GM12878 (cell line): ENCODE data around the gene FSTL4. TPM values are rescaled to one million over a fixed set of nuclear protein-coding genes. Genes with fewer than 3 reads are reported as not detected.

ENCODE experiments used
- ATAC-seq: fragments of 200-7000 bp; cut with Tn5 transposase; 3 replicates; pipeline ENCODE4 v1.9.1; 2020; ENCODE audit warnings: mild to moderate bottlenecking, moderate library complexity
- BruUV-seq: library from RNA; stranded (reverse); fragments of 400-500 nt; replicated peaks from 2 replicates; lab custom pipeline; 2021; lab: Mats Ljungman, UMichigan
- CTCF ChIA-PET: fragments of 300-600 bp; sonication (Branson Sonifier 250); formaldehyde crosslinking; extraction: SDS; loops from one replicate; lab custom pipeline; 2021; ENCODE audit warnings: inconsistent platforms; lab: Yijun Ruan, JAX
- POLR2A ChIA-PET: fragments of 350-600 bp; formaldehyde crosslinking; extraction: SDS; loops from one replicate; lab custom pipeline; 2021; ENCODE audit warnings: inconsistent platforms; lab: Charles Lee
- RAD21 ChIA-PET: fragments of 300-600 bp; sonication (Branson Sonifier 250); formaldehyde crosslinking; loops from one replicate; lab custom pipeline; 2023; ENCODE audit warnings: antibody characterized with exemption; ENCODE audit not compliant: unreplicated experiment; lab: Charles Lee
- SMC1A ChIA-PET: fragments of 300-600 bp; sonication (Branson Sonifier 250); formaldehyde crosslinking; loops from one replicate; lab custom pipeline; 2023; ENCODE audit not compliant: unreplicated experiment, uncharacterized antibody; lab: Charles Lee
- DNase-seq: peaks from one replicate; pipeline ENCODE4 v3.0.0-alpha.2; 2011; ENCODE audit warnings: low read depth, low spot score
- FAIRE-seq: peaks from 3 replicates; lab custom pipeline; 2011; peaks lifted over from hg19 to GRCh38; lab: Jason Lieb, UNC
- H2AFZ ChIP-seq: 2 replicates; pipeline ENCODE4 v1.6.0; 2011; ENCODE audit warnings: low read depth, low read length, control low read depth; ENCODE audit not compliant: control insufficient read depth
- H3K27ac ChIP-seq: 2 replicates; pipeline ENCODE4 v1.5.1; 2011; ENCODE audit warnings: control low read depth; ENCODE audit not compliant: control insufficient read depth, insufficient read depth
- H3K27me3 ChIP-seq, 2 experiments: replicated peaks in 1 of 2; 2 replicates each; pipeline versions ENCODE4 v1.6.0 to v1.6.1; 2011; ENCODE audit warnings: low read length in 1 of 2; ENCODE audit not compliant: control insufficient read depth in 2 of 2, insufficient read depth in 2 of 2
- H3K36me3 ChIP-seq, 2 experiments: 2 replicates each; pipeline ENCODE4 v1.5.1; 2011; ENCODE audit warnings: low read length in 1 of 2; ENCODE audit not compliant: control insufficient read depth in 2 of 2, insufficient read depth in 2 of 2
- H3K4me1 ChIP-seq: 2 replicates; pipeline ENCODE4 v1.6.1; 2011; ENCODE audit warnings: mild to moderate bottlenecking, low read length, moderate library complexity, mixed read lengths; ENCODE audit not compliant: control insufficient read depth, insufficient read depth
- H3K4me2 ChIP-seq: 2 replicates; pipeline ENCODE4 v1.6.0; 2011; ENCODE audit warnings: control low read depth; ENCODE audit not compliant: control insufficient read depth, insufficient read depth
- H3K4me3 ChIP-seq: fragments of 200-600 bp; sonication (generic); 2 replicates; pipeline ENCODE4 v1.5.1; 2016
- H3K79me2 ChIP-seq: 2 replicates; pipeline ENCODE4 v1.6.0; 2011; ENCODE audit warnings: low read length; ENCODE audit not compliant: control insufficient read depth, insufficient read depth
- H3K9ac ChIP-seq: 2 replicates; pipeline ENCODE4 v1.8.0; 2011; ENCODE audit warnings: low read length, control low read depth, mixed read lengths; ENCODE audit not compliant: control insufficient read depth, insufficient read depth
- H3K9me3 ChIP-seq: replicated peaks from 3 replicates; pipeline ENCODE4 v1.5.1; 2011; ENCODE audit warnings: mild to moderate bottlenecking, low read length; ENCODE audit not compliant: control insufficient read depth, insufficient read depth
- H4K20me1 ChIP-seq: 2 replicates; pipeline ENCODE4 v1.6.0; 2011; ENCODE audit not compliant: control insufficient read depth, insufficient read depth
- ASH2L ChIP-seq: fragments of 300-600, 200-600 bp; sonication (generic); IDR thresholded peaks from 2 replicates; pipeline ENCODE4 v1.6.1; 2017; ENCODE audit warnings: low read depth, mild to moderate bottlenecking, borderline replicate concordance
- JUNB ChIP-seq: IDR thresholded peaks from 2 replicates; pipeline ENCODE4 v1.6.1; 2016; ENCODE audit warnings: antibody characterized with exemption, mild to moderate bottlenecking
- JUND ChIP-seq: IDR thresholded peaks from 2 replicates; pipeline ENCODE4 v1.6.1; 2012; ENCODE audit warnings: low read depth, mild to moderate bottlenecking, low read length, improper control_type of control experiment, moderate library complexity
- MEF2B ChIP-seq: fragments of 450-650 bp; IDR thresholded peaks from 2 replicates; pipeline ENCODE4 v1.6.1; 2018; ENCODE audit warnings: mild to moderate bottlenecking, moderate library complexity; ENCODE audit not compliant: partially characterized antibody, poor library complexity, severe bottlenecking
- MXI1 ChIP-seq: fragments of 150-350 bp; IDR thresholded peaks from 2 replicates; pipeline ENCODE4 v1.6.1; 2011; ENCODE audit warnings: low read depth, mild to moderate bottlenecking, inconsistent platforms, low read length, improper control_type of control experiment
- ZNF24 ChIP-seq: fragments of 450-650 bp; IDR thresholded peaks from 2 replicates; pipeline ENCODE4 v1.6.1; 2017; ENCODE audit warnings: antibody characterized with exemption, mild to moderate bottlenecking
- WGBS: methylation state at CpG from one replicate; pipeline ENCODE4 v1.1.6; 2016; ENCODE audit warnings: low lambda C conversion rate; ENCODE audit not compliant: insufficient replicate concordance, insufficient coverage; ENCODE audit errors: missing lambda C conversion rate; 5-methylcytosine and 5-hydroxymethylcytosine counted together
- in situ Hi-C: fragments of 300-500 bp; cut with MboI; formaldehyde crosslinking; loops from 9 replicates; pipeline ENCODE4 v1.14.3; 2018; ENCODE audit warnings: mixed read lengths
- intact Hi-C: fragments of 100-400 bp; cut with micrococcal nuclease; formaldehyde crosslinking; loops from one replicate; pipeline ENCODE4 v1.14.2; 2022; ENCODE audit not compliant: unreplicated experiment
- polyA plus RNA-seq, 11 experiments: library from polyadenylated mRNA; depleted of rRNA in 4 of 11; unstranded in 6 of 11; stranded (reverse) in 5 of 11; fragments of >200 nt; fragmentation: Nextera tagmentation in 4 of 11; fragmentation: Illumina TruSeq in 1 of 11; extraction: Ambion mirVana in 4 of 11; extraction: Trizol in 1 of 11; gene quantifications; 1 replicate in 1 of 11; 2 replicates in 10 of 11; pipeline versions ENCODE4 v1.2.1 to v1.2.3, GENCODE V29; 2011 to 2016; ENCODE audit warnings: inconsistent platforms in 2 of 11, missing spikeins in 2 of 11, low read depth in 1 of 11
- total RNA-seq, 4 experiments: library from RNA; depleted of rRNA in 3 of 4; stranded (reverse); fragments of >200 nt in 3 of 4; fragmentation: Illumina TruSeq in 1 of 4; extraction: Trizol in 1 of 4; gene quantifications; 2 replicates each; pipeline versions ENCODE4 v1.2.1 to v1.2.3, GENCODE V29; 2013 to 2021
- TF ChIP-seq, protein P1 (sequence below): IDR thresholded peaks from 2 replicates; pipeline ENCODE4 v1.6.1; 2012; ENCODE audit warnings: low read depth, low read length, improper control_type of control experiment

Gene FSTL4
- total and polyA plus RNA-seq, 10 of the 15 experiments (the other 5 are each of a cell fraction or from before 2014, with no cell fraction given), result 0.01 to 0.79 (median 0.21) TPM; not detected in 6

DNA sequence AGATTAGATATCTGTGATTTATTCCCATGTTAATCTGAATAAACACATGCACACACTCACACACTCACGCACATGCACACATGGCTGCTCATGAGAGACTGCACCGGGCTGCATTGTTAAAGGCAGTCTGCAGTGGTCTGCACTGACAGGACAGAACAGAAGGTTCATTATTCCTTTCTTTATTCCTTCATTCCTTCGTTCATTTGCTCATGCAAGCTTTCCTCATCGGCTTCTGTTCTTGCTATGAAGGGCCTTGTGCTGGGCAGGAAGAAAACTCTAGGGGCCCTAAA, 41.4 kb upstream of the FSTL4 start:
- RAD21 ChIA-PET, result no interaction called here
- in situ Hi-C loops, result no loop called here
- BruUV-seq, result no TSS peak
- CTCF ChIA-PET, result no interaction called here
- no peak overlapping the region for H3K27ac ChIP-seq
- H3K36me3 ChIP-seq, result no peaks in the 10 kb centered on the region
- POLR2A ChIA-PET, result no interaction called here
- 17% methylated on average over 4 of the region's 4 CpGs for WGBS
- FAIRE-seq (no peak), ATAC-seq (no peak), DNase-seq (no peak)
- no peak overlapping the region for H3K9ac ChIP-seq
- H3K4me3 ChIP-seq, result no peak overlapping the region
- H3K4me2 ChIP-seq, result no peak overlapping the region
- TF ChIP-seq JUND, result no peak
- no peak for TF ChIP-seq JUNB
- TF ChIP-seq ASH2L, result no peak
- no peak for TF ChIP-seq ZNF24
- no peak for TF ChIP-seq MXI1
- peaks cover 0 to 2% of the 10 kb centered on the region in 2 experiments; a peak in 2 of 4 replicates for H3K27me3 ChIP-seq
- no peaks in the 10 kb centered on the region; the same call in 2 of the 3 replicates for H3K9me3 ChIP-seq
- H4K20me1 ChIP-seq, result no peaks in the 10 kb centered on the region
- no peaks in the 10 kb centered on the region for H3K79me2 ChIP-seq
- intact Hi-C loops, result no loop called here
- no peaks in the 10 kb centered on the region for H3K4me1 ChIP-seq
- SMC1A ChIA-PET, result interaction anchor here (1.1 to 1.6 kb wide), 2 partner anchors 14 to 68 kb away, joined by 3 to 4 read pairs; no protein-coding TSS in a partner anchor
- H2AFZ ChIP-seq, result no peak overlapping the region

DNA sequence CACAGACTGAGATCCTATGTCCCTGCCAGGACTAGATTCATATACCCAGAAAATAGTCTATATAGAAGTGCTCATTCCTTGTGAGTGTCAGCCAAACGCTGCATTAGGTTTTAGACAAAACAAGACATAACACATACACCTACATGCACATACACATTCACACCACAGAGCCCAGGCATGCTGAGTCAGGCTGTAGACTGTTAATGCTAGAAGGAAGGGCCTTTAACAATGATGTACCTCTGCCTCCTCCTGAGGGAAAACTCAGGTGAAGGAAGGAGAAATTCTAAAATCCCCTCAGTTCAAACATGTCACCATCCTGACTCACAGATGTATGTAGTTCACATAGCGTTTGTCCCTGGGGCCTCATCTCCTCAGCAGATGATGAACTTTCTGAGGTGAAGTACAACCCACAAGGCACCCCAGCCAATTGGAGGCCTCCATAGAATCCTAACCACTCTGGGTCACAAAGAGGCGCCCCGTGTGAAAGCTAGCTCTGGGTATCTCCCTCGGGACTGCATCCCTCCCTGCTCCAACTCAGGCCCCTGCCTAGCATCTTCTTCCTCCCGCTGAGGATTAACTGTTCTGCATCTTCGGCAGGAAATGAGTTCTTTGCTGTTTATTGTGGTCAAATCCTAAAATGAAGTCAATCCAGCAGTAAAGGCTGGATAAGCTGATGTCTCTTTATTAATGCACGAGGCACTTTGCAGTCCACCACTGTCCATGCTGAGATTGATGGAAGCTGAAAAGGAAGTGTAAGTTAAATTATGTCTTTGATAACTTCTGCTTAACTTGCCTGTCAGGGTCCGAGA, 40.8 kb upstream of the FSTL4 start:
- intact Hi-C loops (no loop called here), in situ Hi-C loops (no loop called here)
- Histone ChIP-seq H2AFZ (no peak overlapping the region), H3K9ac (no peak overlapping the region), H3K4me3 (no peak overlapping the region), H3K36me3 (no peaks in the 10 kb centered on the region), H3K4me1 (no peaks in the 10 kb centered on the region), H3K79me2 (no peaks in the 10 kb centered on the region), H3K27me3 (peaks cover 0 to 2% of the 10 kb centered on the region in 2 experiments; a peak in 2 of 4 replicates), H3K4me2 (no peak overlapping the region), H4K20me1 (no peaks in the 10 kb centered on the region), H3K27ac (no peak overlapping the region), H3K9me3 (no peaks in the 10 kb centered on the region; the same call in 2 of the 3 replicates)
- TF ChIP-seq, protein P1, sequence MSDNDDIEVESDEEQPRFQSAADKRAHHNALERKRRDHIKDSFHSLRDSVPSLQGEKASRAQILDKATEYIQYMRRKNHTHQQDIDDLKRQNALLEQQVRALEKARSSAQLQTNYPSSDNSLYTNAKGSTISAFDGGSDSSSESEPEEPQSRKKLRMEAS, result no peak
- peak; percentile 27 for TF ChIP-seq MEF2B
- 40% methylated on average over 9 of the region's 9 CpGs for WGBS
- ChIA-PET CTCF (interaction anchor here (0.7 kb wide), 1 partner anchor 389 kb away, joined by 3 read pairs; no protein-coding TSS in a partner anchor), RAD21 (no interaction called here), SMC1A (interaction anchor here (1.1 kb wide), 1 partner anchor 68 kb away, joined by 3 read pairs; no protein-coding TSS in a partner anchor), POLR2A (interaction anchor here (0.6 kb wide), 1 partner anchor 86 kb away, joined by 6 read pairs; no protein-coding TSS in a partner anchor)
- no TSS peak for BruUV-seq
- ATAC-seq (0 out of 3 replicates have a peak, but pooled peaks have one; percentile 17), DNase-seq (no peak), FAIRE-seq (no peak)
